Parathyroid adenoma (tissue), 2 donors: ENCODE data around the gene MED13.

Experiments used
- H2AFZ ChIP-seq: fragments of 300-600 bp; sonication (generic); one replicate; pipeline ENCODE4 v1.7.0; 2017; ENCODE audit warnings: antibody characterized with exemption, mild to moderate bottlenecking
- H3K27ac ChIP-seq: fragments of 300-600 bp; sonication (generic); one replicate; pipeline ENCODE4 v1.7.0; 2017
- H3K27me3 ChIP-seq: fragments of 300-600 bp; sonication (generic); one replicate; pipeline ENCODE4 v1.7.0; 2017; ENCODE audit warnings: low read length; ENCODE audit not compliant: control insufficient read depth, insufficient read depth
- H3K36me3 ChIP-seq: fragments of 300-600 bp; sonication (generic); one replicate; pipeline ENCODE4 v1.7.0; 2017; ENCODE audit warnings: low read length; ENCODE audit not compliant: control insufficient read depth, insufficient read depth
- H3K4me1 ChIP-seq: fragments of 300-600 bp; sonication (generic); one replicate; pipeline ENCODE4 v1.7.0; 2017; ENCODE audit warnings: control low read depth
- H3K4me2 ChIP-seq: fragments of 300-600 bp; sonication (generic); one replicate; pipeline ENCODE4 v1.7.0; 2017; ENCODE audit warnings: low read length
- H3K4me3 ChIP-seq: fragments of 300-600 bp; sonication (generic); one replicate; pipeline ENCODE4 v1.7.0; 2017; ENCODE audit warnings: low read depth, low read length
- H3K79me2 ChIP-seq: fragments of 300-600 bp; sonication (generic); one replicate; pipeline ENCODE4 v1.7.0; 2017; ENCODE audit warnings: control low read depth
- H3K9ac ChIP-seq: fragments of 300-600 bp; sonication (generic); one replicate; pipeline ENCODE4 v1.7.0; 2017; ENCODE audit warnings: mild to moderate bottlenecking
- H3K9me3 ChIP-seq: fragments of 300-600 bp; sonication (generic); one replicate; pipeline ENCODE4 v1.7.0; 2017; ENCODE audit warnings: low read length; ENCODE audit not compliant: control insufficient read depth
- TF ChIP-seq, protein P1 (sequence below): fragments of 300-600 bp; sonication (generic); IDR thresholded peaks from one replicate; pipeline ENCODE4 v1.7.0; 2017; ENCODE audit warnings: antibody characterized with exemption, mild to moderate bottlenecking
- donor health status: primary hyperparathyroidism.

Gene MED13, protein sequence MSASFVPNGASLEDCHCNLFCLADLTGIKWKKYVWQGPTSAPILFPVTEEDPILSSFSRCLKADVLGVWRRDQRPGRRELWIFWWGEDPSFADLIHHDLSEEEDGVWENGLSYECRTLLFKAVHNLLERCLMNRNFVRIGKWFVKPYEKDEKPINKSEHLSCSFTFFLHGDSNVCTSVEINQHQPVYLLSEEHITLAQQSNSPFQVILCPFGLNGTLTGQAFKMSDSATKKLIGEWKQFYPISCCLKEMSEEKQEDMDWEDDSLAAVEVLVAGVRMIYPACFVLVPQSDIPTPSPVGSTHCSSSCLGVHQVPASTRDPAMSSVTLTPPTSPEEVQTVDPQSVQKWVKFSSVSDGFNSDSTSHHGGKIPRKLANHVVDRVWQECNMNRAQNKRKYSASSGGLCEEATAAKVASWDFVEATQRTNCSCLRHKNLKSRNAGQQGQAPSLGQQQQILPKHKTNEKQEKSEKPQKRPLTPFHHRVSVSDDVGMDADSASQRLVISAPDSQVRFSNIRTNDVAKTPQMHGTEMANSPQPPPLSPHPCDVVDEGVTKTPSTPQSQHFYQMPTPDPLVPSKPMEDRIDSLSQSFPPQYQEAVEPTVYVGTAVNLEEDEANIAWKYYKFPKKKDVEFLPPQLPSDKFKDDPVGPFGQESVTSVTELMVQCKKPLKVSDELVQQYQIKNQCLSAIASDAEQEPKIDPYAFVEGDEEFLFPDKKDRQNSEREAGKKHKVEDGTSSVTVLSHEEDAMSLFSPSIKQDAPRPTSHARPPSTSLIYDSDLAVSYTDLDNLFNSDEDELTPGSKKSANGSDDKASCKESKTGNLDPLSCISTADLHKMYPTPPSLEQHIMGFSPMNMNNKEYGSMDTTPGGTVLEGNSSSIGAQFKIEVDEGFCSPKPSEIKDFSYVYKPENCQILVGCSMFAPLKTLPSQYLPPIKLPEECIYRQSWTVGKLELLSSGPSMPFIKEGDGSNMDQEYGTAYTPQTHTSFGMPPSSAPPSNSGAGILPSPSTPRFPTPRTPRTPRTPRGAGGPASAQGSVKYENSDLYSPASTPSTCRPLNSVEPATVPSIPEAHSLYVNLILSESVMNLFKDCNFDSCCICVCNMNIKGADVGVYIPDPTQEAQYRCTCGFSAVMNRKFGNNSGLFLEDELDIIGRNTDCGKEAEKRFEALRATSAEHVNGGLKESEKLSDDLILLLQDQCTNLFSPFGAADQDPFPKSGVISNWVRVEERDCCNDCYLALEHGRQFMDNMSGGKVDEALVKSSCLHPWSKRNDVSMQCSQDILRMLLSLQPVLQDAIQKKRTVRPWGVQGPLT (N-terminal part only)

DNA sequence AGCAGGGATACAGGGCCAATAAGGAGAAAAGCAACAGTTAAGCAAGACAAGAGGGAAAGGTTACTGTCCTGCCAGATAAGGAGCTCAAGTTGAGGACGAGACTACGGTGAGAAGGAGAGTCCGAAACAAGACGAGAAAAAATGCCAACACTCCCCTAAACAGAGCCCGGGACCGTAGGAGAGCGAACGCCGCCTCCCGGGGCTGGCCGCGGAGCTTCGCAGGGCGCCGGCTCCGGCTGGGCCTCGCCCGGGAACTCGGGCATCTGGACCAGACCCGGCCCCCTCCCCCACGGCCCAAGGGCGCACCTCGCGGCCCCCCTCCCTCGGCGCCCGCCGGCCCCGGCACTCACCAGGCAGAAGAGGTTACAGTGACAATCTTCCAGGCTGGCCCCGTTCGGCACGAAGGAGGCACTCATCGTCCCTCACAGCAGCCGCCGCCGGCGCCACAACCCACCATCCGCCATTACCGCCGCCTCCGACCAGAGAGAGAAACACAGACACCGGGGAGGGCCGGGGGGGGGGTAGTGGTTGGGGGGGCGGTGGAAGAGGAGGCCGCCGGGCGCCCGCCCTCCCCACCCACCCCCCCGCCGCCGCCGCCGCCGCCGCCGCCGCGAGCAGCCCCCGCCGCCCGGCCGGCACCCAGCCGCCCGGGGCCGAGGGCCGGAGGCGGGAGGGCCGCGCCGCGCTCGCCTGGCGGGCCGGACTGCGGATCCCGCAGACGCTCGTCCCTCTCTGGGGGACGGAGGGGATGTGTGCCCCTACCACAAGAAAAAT is at the start of gene MED13:
Gene MED13 (minus strand): TSS at position 488 of the 773 bp plus-strand sequence. CDS start 73 bp downstream, at position 415.
- H3K79me2 ChIP-seq: peaks cover 23% of the 10 kb centered on the region
- H3K4me1 ChIP-seq: peaks cover 4% of the 10 kb centered on the region
- no peaks in the 10 kb centered on the region for H3K36me3 ChIP-seq
- no peaks in the 10 kb centered on the region for H3K9me3 ChIP-seq
- peak within 1 kb of the TSS; percentile 98 for H2AFZ ChIP-seq
- TF ChIP-seq, protein P1, sequence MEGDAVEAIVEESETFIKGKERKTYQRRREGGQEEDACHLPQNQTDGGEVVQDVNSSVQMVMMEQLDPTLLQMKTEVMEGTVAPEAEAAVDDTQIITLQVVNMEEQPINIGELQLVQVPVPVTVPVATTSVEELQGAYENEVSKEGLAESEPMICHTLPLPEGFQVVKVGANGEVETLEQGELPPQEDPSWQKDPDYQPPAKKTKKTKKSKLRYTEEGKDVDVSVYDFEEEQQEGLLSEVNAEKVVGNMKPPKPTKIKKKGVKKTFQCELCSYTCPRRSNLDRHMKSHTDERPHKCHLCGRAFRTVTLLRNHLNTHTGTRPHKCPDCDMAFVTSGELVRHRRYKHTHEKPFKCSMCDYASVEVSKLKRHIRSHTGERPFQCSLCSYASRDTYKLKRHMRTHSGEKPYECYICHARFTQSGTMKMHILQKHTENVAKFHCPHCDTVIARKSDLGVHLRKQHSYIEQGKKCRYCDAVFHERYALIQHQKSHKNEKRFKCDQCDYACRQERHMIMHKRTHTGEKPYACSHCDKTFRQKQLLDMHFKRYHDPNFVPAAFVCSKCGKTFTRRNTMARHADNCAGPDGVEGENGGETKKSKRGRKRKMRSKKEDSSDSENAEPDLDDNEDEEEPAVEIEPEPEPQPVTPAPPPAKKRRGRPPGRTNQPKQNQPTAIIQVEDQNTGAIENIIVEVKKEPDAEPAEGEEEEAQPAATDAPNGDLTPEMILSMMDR: peak; percentile 7
- H3K4me3 ChIP-seq: peak within 1 kb of the TSS; percentile 99
- peak within 1 kb of the TSS; percentile 98 for H3K27ac ChIP-seq
- H3K4me2 ChIP-seq: peak within 1 kb of the TSS; percentile 93
- H3K27me3 ChIP-seq: no peaks in the 10 kb centered on the region
- H3K9ac ChIP-seq: peak within 1 kb of the TSS; percentile 97

DNA sequence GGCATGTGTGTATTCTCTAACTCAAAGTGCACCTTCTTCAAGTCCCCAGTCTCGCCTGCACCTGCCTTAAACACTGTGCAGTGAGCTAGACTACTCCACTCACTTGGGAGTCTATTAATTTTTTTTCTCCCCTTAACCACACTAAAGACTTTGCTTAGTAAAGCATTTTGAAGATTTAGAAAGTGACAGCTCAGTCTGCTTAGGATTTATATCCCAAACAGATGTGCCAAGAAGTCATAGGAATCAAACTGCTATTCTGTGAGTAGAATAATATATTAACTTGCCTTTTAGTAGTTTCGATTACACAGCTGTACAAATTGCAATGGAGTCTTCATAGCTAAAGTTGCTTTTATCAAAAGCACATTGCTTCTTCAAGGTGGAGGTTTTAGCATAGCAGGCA is 47.2 kb upstream of the MED13 start:
- no peak overlapping the region for H3K9ac ChIP-seq

DNA sequence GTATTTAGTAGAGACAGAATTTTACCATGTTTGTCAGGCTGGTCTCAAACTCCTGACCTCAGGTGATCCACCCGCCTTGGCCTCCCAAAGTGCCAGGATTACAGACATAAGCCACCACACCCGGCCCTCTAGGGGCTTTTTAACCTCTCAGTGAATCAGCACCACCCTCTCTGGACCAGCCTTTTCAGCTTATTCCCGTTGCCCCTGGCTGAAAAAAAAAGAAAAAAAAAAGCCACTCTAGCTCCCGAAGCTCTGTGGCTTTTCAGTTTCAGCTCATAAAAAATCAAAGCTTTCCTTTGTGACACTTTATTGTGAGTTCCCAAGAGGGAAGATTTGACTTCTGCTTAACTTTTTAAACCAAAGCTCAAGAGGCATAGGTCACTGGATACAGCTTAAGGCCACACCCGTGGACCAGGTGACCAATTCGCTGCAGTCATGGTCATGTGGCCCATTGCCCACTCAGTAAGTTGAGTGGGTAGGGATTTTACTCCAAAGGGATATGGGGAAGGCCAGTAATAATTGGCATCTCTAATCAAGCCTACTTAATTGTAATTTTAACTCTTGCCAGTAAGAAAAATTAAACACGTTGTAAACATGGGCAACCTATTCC is 46.6 kb upstream of the MED13 start:
- TF ChIP-seq, protein P1: no peak
- Histone ChIP-seq H3K4me1 (no peaks in the 10 kb centered on the region), H3K4me3 (no peak overlapping the region), H3K9me3 (no peaks in the 10 kb centered on the region), H3K79me2 (no peaks in the 10 kb centered on the region), H3K4me2 (no peak overlapping the region), H3K27ac (no peak overlapping the region), H2AFZ (no peak overlapping the region), H3K9ac (no peak overlapping the region), H3K36me3 (no peaks in the 10 kb centered on the region), H3K27me3 (no peaks in the 10 kb centered on the region)

More for the DNA sequence above, 47.2 kb upstream of the MED13 start:
- Histone ChIP-seq H3K27me3 (no peaks in the 10 kb centered on the region), H3K36me3 (no peaks in the 10 kb centered on the region), H3K9me3 (no peaks in the 10 kb centered on the region), H3K79me2 (no peaks in the 10 kb centered on the region), H2AFZ (no peak overlapping the region), H3K27ac (no peak overlapping the region), H3K4me3 (no peak overlapping the region), H3K4me1 (no peaks in the 10 kb centered on the region), H3K4me2 (no peak overlapping the region)
- TF ChIP-seq, protein P1: no peak

DNA sequence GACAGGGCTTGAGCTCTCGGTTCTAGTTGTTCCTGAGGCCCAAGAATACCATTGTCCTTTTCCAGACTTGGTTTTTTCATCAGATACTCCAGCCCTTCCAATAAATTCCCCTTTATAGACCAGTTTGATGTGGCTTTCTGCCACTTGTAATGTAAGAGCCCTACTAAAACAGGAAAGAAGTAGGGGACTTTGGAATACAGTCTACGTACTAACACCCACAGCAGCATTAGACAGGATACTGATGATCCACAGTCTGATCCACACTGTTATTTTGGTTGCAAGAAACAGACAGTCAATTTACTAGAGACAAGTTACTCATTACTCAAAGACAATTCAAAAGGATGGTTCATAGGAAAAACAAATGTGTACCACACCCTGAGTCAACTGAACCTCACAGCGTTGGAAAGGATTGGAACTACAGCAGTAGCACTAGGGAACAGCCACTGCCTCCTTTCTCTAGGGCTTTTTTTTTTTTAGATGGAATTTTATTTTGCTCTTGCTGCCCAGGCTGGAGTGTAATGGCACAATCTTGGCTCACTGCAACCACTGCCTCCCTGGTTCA is 45.9 kb upstream of the MED13 start:
- no peak overlapping the region for H3K9ac ChIP-seq
- H3K27ac ChIP-seq: no peak overlapping the region
- H3K4me3 ChIP-seq: no peak overlapping the region
- H3K9me3 ChIP-seq: no peaks in the 10 kb centered on the region
- no peak overlapping the region for H3K4me2 ChIP-seq
- H3K36me3 ChIP-seq: no peaks in the 10 kb centered on the region
- no peak overlapping the region for H2AFZ ChIP-seq
- TF ChIP-seq, protein P1: no peak
- H3K27me3 ChIP-seq: no peaks in the 10 kb centered on the region
- H3K4me1 ChIP-seq: no peaks in the 10 kb centered on the region
- no peaks in the 10 kb centered on the region for H3K79me2 ChIP-seq
